HG03175 (cell line): Measurements from ENCODE around the gene CXCL12.

Experiments used
- ATAC-seq: cut with Tn5 transposase; IDR thresholded peaks from one replicate; pipeline ENCODE4 v1.9.1; 2021; ENCODE audit warnings: mild to moderate bottlenecking, moderate library complexity; ENCODE audit not compliant: unreplicated experiment

The CXCL12 gene

GRCh38 chr10:44400541-44400940 is 15.6 kb upstream of the CXCL12 start:
- no peak for ATAC-seq

GRCh38 chr10:44399659-44400451 is 15.0 kb upstream of the CXCL12 start:
- ATAC-seq: no peak

- ATAC-seq: no peak
Measured at GRCh38 chr10:44398747-44399658, 14.1 kb upstream of the CXCL12 start.

- ATAC-seq: no peak
Measured at GRCh38 chr10:44398271-44398670, 13.4 kb upstream of the CXCL12 start.

GRCh38 chr10:44397476-44398225 is 12.8 kb upstream of the CXCL12 start:
- ATAC-seq: no peak

- no peak for ATAC-seq
Measured at GRCh38 chr10:44396671-44397191, 11.8 kb upstream of the CXCL12 start.

GRCh38 chr10:44395902-44396670 is 11.2 kb upstream of the CXCL12 start:
- no peak for ATAC-seq

- no peak for ATAC-seq
Measured at GRCh38 chr10:44395396-44395795, 10.5 kb upstream of the CXCL12 start.

- no peak for ATAC-seq
Measured at GRCh38 chr10:44394696-44395381, 9.9 kb upstream of the CXCL12 start.

- ATAC-seq: no peak
Measured at GRCh38 chr10:44393834-44394547, 9.1 kb upstream of the CXCL12 start.

GRCh38 chr10:44393051-44393630 is 8.2 kb upstream of the CXCL12 start:
- ATAC-seq: no peak

GRCh38 chr10:44392420-44392819 is 7.5 kb upstream of the CXCL12 start:
- no peak for ATAC-seq

GRCh38 chr10:44391981-44392380 is 7.1 kb upstream of the CXCL12 start:
- no peak for ATAC-seq

GRCh38 chr10:44390585-44391072 is 5.7 kb upstream of the CXCL12 start:
- ATAC-seq: no peak

GRCh38 chr10:44389556-44389955 is 4.7 kb upstream of the CXCL12 start:
- no peak for ATAC-seq

GRCh38 chr10:44389150-44389549 is 4.3 kb upstream of the CXCL12 start:
- ATAC-seq: no peak

GRCh38 chr10:44388641-44389040 is 3.7 kb upstream of the CXCL12 start:
- no peak for ATAC-seq

- no peak for ATAC-seq
Measured at GRCh38 chr10:44387853-44388251, 3.0 kb upstream of the CXCL12 start.
